ENCODE results near the gene NDUFA11. TPM values are rescaled to one million over a fixed set of nuclear protein-coding genes. Genes with fewer than 3 reads are reported as not detected.

NDUFA11 gene
- total and polyA plus RNA-seq, 9 of the 15 experiments (the other 6 are each of a cell fraction or from before 2014, with no cell fraction given): 63.3 to 486 (median 274) TPM

GRCh38 chr19:5890099-5890498 lies 13.5 kb downstream of the NDUFA11 start:
- no peak for TF ChIP-seq SNAPC5 (CRISPR knock-in tag; IDR thresholded peaks at IDR 0.05)
- TF ChIP-seq SIN3A (IDR thresholded peaks at IDR 0.05; ENCODE audit: borderline replicate concordance in 2 of 2, control insufficient read depth in 1 of 2, low read depth in 2 of 2, low read length in 2 of 2): no peak
- TF ChIP-seq NBN (IDR thresholded peaks at IDR 0.05; ENCODE audit: low read depth): no peak
- TF ChIP-seq POLR2G (IDR thresholded peaks at IDR 0.05; ENCODE audit: low read depth, low read length): peak; percentile 66
- TF ChIP-seq POLR2A (conservative IDR thresholded peaks at IDR 0.05): 0 out of 2 replicates have a peak, but pooled peaks have one; percentile 11
- peak overlapping the region in 1 of 2 experiments; percentile 74; a peak in 2 of 4 replicates for H3K9ac ChIP-seq (ENCODE audit: insufficient read depth in 1 of 2, low read depth in 2 of 2, low read length in 2 of 2)
- in situ Hi-C loops (cut with MboI) (loop anchor here (5.0 kb wide), 1 partner anchor 88 kb away; no protein-coding TSS in a partner anchor), intact Hi-C loops (cut with micrococcal nuclease) (no loop called here)
- H3K36me3 ChIP-seq (ENCODE audit: control insufficient read depth, insufficient read depth, low read length): peaks cover 4% of the 10 kb centered on the region; the same call in 1 of the 3 replicates
- no peaks in the 10 kb centered on the region for H3K9me3 ChIP-seq (replicated peaks; ENCODE audit: control insufficient read depth, insufficient read depth, low read depth, low read length)
- peaks cover 16% of the 10 kb centered on the region for H4K20me1 ChIP-seq (replicated peaks; ENCODE audit: control insufficient read depth, insufficient read depth, low read length)
- peaks cover 13 to 46% of the 10 kb centered on the region in 2 experiments for H3K4me1 ChIP-seq (replicated peaks in 1 of 2; ENCODE audit: control insufficient read depth in 2 of 2, insufficient read depth in 2 of 2, low read length in 2 of 2)
- H3K9me1 ChIP-seq (ENCODE audit: control insufficient read depth, insufficient read depth, low read length): peaks cover 5% of the 10 kb centered on the region
- H3K79me2 ChIP-seq (ENCODE audit: control insufficient read depth, insufficient read depth, low read length): no peaks in the 10 kb centered on the region
- no peak overlapping the region for H3K27ac ChIP-seq (ENCODE audit: extremely low read depth, low read depth, low read length)
- no peak for FAIRE-seq
- CTCF ChIA-PET (ENCODE audit: low intra/inter-chr PET ratio): no interaction called here
- ATAC-seq: no peak
- POLR2A ChIA-PET: interaction anchor here (1.4 to 4.2 kb wide), 2 partner anchors 9 to 14 kb away, joined by 7 to 28 read pairs; partner anchors contain the start of genes NDUFA11 and VMAC
- 40% methylated on average over 7 of the region's 10 CpGs for WGBS (ENCODE audit: insufficient coverage, low coverage, missing lambda C conversion rate)
- DNase-seq (ENCODE audit: extremely low read depth in 1 of 4, low spot score in 3 of 4): no peak
- no peak overlapping the region for H2AFZ ChIP-seq (ENCODE audit: low read depth, low read length)
- H3K4me3 ChIP-seq: no peak overlapping the region
- BruUV-seq (replicated peaks): no TSS peak
- H3K4me2 ChIP-seq (ENCODE audit: insufficient read depth, low read length): no peak overlapping the region
- no peaks in the 10 kb centered on the region for H3K27me3 ChIP-seq (ENCODE audit: control insufficient read depth in 2 of 2, insufficient read depth in 2 of 2, low read length in 2 of 2)

Data from K562 (cell line).